Measurements from ENCODE around the gene SLC30A2. TPM values are rescaled to one million over a fixed set of nuclear protein-coding genes. Genes with fewer than 3 reads are reported as not detected.
A peak's percentile ranks its signal among the peaks of the same experiment; 100 is the strongest.

SLC30A2 gene
- total and polyA plus RNA-seq, 4 donors: 0.02 to 0.51 (median 0.24) TPM

- Histone ChIP-seq H3K27ac (ENCODE audit: low read depth in 1 of 2, low read length in 1 of 2) (peak overlapping the region in 1 of 2 donors; percentile 88), H3K4me1 (ENCODE audit: control insufficient read depth in 5 of 5, insufficient read depth in 5 of 5, low read length in 5 of 5) (peaks cover 0 to 6% (median 3%) of the 10 kb centered on the region in 5 donors), H3K27me3 (ENCODE audit: control insufficient read depth in 3 of 3, insufficient read depth in 3 of 3, low read length in 2 of 3) (peaks cover 0 to under 1% (median 0%) of the 10 kb centered on the region in 3 donors), H3K36me3 (ENCODE audit: control insufficient read depth in 4 of 4, insufficient read depth in 4 of 4, low read length in 4 of 4) (no peaks in the 10 kb centered on the region), H3K4me3 (no peak overlapping the region), H3K9me3 (ENCODE audit: control insufficient read depth in 4 of 4, insufficient read depth in 3 of 4, low read length in 3 of 4) (no peaks in the 10 kb centered on the region), H3K9ac (ENCODE audit: insufficient read depth in 1 of 2, low read length in 2 of 2) (no peak overlapping the region)
- TF ChIP-seq CTCF (IDR thresholded peaks at IDR 0.05; ENCODE audit: control extremely low read depth, extremely low read depth): no peak
- WGBS, 2 donors: 65 to 77% methylated on average over 8 of the region's 8 CpGs
- ATAC-seq (ENCODE audit: insufficient read depth, low FRiP score) (no peak), DNase-seq (no peak)
Observed at GRCh38 chr1:26081267-26082019, 35.5 kb upstream of the SLC30A2 start.

GRCh38 chr1:26079960-26080814 lies 34.3 kb upstream of the SLC30A2 start:
- ATAC-seq (ENCODE audit: insufficient read depth, low FRiP score) (no peak), DNase-seq (no peak)
- Histone ChIP-seq H3K9ac (ENCODE audit: insufficient read depth in 1 of 2, low read length in 2 of 2) (no peak overlapping the region), H3K36me3 (ENCODE audit: control insufficient read depth in 4 of 4, insufficient read depth in 4 of 4, low read length in 4 of 4) (no peaks in the 10 kb centered on the region), H3K27me3 (ENCODE audit: control insufficient read depth in 3 of 3, insufficient read depth in 3 of 3, low read length in 2 of 3) (peaks cover 0 to 4% (median 0%) of the 10 kb centered on the region in 3 donors), H3K27ac (ENCODE audit: low read depth in 1 of 2, low read length in 1 of 2) (no peak overlapping the region), H3K4me3 (no peak overlapping the region), H3K9me3 (ENCODE audit: control insufficient read depth in 4 of 4, insufficient read depth in 3 of 4, low read length in 3 of 4) (no peaks in the 10 kb centered on the region), H3K4me1 (ENCODE audit: control insufficient read depth in 5 of 5, insufficient read depth in 5 of 5, low read length in 5 of 5) (peaks cover 0 to 7% (median 3%) of the 10 kb centered on the region in 5 donors)
- 63 to 77% methylated on average over 9 of the region's 9 CpGs for WGBS, 2 donors
- no peak for TF ChIP-seq CTCF (IDR thresholded peaks at IDR 0.05; ENCODE audit: control extremely low read depth, extremely low read depth)

- no peak overlapping the region for H3K9ac ChIP-seq (ENCODE audit: insufficient read depth in 1 of 2, low read length in 2 of 2)
- no peak overlapping the region for H3K4me3 ChIP-seq
- ATAC-seq (ENCODE audit: insufficient read depth, low FRiP score): no peak
Observed at GRCh38 chr1:26079178-26079563, 33.3 kb upstream of the SLC30A2 start.

More at GRCh38 chr1:26079178-26079563, 33.3 kb upstream of the SLC30A2 start:
- no peak for TF ChIP-seq CTCF (IDR thresholded peaks at IDR 0.05; ENCODE audit: control extremely low read depth, extremely low read depth)
- Histone ChIP-seq H3K36me3 (ENCODE audit: control insufficient read depth in 4 of 4, insufficient read depth in 4 of 4, low read length in 4 of 4) (no peaks in the 10 kb centered on the region), H3K27me3 (ENCODE audit: control insufficient read depth in 3 of 3, insufficient read depth in 3 of 3, low read length in 2 of 3) (peaks cover 0 to 4% (median 0%) of the 10 kb centered on the region in 3 donors), H3K9me3 (ENCODE audit: control insufficient read depth in 4 of 4, insufficient read depth in 3 of 4, low read length in 3 of 4) (no peaks in the 10 kb centered on the region), H3K27ac (ENCODE audit: low read depth in 1 of 2, low read length in 1 of 2) (peak overlapping the region in 1 of 2 donors; percentile 55), H3K4me1 (ENCODE audit: control insufficient read depth in 5 of 5, insufficient read depth in 5 of 5, low read length in 5 of 5) (peaks cover 0 to 6% (median 3%) of the 10 kb centered on the region in 5 donors)
- no peak for DNase-seq
- 73 to 77% methylated on average over 7 of the region's 7 CpGs for WGBS, 2 donors

Measured in lung (tissue), 12 donors.